ENCODE measurements around the gene GRIN3B.

The GRIN3B gene

DNA sequence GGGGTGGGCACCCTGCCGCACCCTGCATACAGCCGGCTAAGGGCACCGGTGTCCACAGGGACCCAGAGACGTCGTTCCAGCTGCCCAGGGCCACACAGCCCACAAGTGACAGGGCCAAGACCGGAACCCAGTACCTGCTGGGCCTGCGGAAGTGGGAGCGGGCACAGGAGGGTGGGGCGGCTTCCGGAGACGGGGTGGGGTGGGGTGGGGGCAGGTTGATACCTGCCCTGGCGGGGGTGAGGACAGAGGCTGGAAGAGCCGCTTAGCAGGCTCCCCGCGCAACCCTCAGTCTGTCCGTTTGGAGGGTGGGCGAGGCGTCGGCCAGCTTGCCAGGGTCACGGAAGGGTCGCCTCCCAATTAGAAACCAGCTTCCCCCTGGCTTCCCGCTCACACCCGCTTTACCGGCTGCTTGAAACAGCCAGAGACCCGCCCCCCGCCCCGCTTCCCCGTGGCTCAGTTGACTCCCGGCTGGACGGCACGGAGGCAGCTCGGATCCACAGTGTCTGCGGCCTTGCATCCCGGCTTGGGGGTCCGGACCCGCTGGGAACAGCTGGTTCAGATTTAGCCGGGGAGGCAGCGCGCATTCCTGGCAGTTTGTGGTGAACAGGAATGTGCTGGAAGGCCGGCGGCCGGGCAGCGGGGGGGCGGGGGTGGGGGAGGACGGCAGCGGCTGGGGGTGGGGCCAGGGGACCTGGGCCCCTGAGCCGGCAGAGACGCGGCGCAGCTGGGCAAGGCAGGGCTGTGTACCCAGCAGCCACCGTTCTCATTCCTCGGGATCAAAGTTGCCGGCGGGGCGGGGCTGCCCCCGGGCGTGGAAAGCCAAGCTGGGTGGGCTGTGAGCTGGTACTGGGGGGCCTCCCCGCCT is 28.1 kb downstream of the GRIN3B start:
- TF ChIP-seq REST (IDR thresholded peaks at IDR 0.05; ENCODE audit: low read depth) (no peak), EGR1 (IDR thresholded peaks at IDR 0.05) (no peak), ZBTB7A (IDR thresholded peaks at IDR 0.05; ENCODE audit: low read depth) (peak; percentile 65), TCF12 (IDR thresholded peaks at IDR 0.05; ENCODE audit: low read depth) (peak; percentile 77), YY1 (IDR thresholded peaks at IDR 0.05; ENCODE audit: low read depth) (0 out of 2 replicates have a peak, but pooled peaks have one; percentile 33), EP300 (IDR thresholded peaks at IDR 0.05; ENCODE audit: borderline replicate concordance) (peak; percentile 68), NFIC (IDR thresholded peaks at IDR 0.05) (peak; percentile 18; the same call in 1 of the 2 replicates), CEBPB (IDR thresholded peaks at IDR 0.05) (no peak; the same call in 1 of the 2 replicates), TEAD4 (IDR thresholded peaks at IDR 0.05) (peak; percentile 92), TAF1 (IDR thresholded peaks at IDR 0.05; ENCODE audit: low read depth) (no peak; the same call in 1 of the 2 replicates)
- TF ChIP-seq, protein P1, sequence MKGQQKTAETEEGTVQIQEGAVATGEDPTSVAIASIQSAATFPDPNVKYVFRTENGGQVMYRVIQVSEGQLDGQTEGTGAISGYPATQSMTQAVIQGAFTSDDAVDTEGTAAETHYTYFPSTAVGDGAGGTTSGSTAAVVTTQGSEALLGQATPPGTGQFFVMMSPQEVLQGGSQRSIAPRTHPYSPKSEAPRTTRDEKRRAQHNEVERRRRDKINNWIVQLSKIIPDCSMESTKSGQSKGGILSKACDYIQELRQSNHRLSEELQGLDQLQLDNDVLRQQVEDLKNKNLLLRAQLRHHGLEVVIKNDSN (IDR thresholded peaks at IDR 0.05), result no peak
- TF ChIP-seq, protein P2, sequence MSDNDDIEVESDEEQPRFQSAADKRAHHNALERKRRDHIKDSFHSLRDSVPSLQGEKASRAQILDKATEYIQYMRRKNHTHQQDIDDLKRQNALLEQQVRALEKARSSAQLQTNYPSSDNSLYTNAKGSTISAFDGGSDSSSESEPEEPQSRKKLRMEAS (IDR thresholded peaks at IDR 0.05), result peak; percentile 13; the same call in 1 of the 2 replicates

DNA sequence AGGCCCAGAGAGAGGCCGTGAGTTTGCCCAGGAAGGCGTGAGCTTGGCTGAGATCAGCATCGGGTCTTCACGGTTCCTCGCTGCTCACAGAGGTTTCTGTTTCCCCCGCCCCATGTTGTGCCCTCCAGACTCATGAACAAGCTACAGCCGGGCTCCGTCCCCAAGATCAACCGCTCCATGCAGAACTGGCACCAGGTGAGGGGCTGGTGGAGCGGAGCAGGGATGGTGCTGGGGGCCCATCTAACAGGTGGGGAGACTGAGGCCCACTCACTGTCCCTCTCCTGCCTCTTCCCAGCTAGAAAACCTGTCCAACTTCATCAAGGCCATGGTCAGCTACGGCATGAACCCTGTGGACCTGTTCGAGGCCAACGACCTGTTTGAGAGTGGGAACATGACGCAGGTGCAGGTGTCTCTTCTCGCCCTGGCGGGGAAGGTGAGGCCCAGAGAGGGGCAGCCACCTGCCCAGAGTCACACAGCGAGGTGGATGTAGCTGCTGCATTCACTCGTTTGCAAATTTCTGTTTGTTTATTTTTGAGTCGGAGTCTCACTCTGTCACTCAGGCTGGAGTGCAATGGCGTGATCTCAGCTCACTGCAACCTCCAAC is 32.1 kb downstream of the GRIN3B start:
- TF ChIP-seq FOXM1 (IDR thresholded peaks at IDR 0.05; ENCODE audit: borderline replicate concordance, low read depth) (no peak), REST (IDR thresholded peaks at IDR 0.05; ENCODE audit: low read depth) (no peak), ZBTB7A (IDR thresholded peaks at IDR 0.05; ENCODE audit: low read depth) (no peak), TAF1 (IDR thresholded peaks at IDR 0.05; ENCODE audit: low read depth) (no peak), TCF12 (IDR thresholded peaks at IDR 0.05; ENCODE audit: low read depth) (no peak)

- no peak for TF ChIP-seq YY1 (IDR thresholded peaks at IDR 0.05; ENCODE audit: low read depth)
- no peak for TF ChIP-seq TAF1 (IDR thresholded peaks at IDR 0.05; ENCODE audit: low read depth)
- no peak for TF ChIP-seq EGR1 (IDR thresholded peaks at IDR 0.05)
- no peak for TF ChIP-seq NFIC (IDR thresholded peaks at IDR 0.05)
- no peak for TF ChIP-seq CREB1 (IDR thresholded peaks at IDR 0.05; ENCODE audit: low read depth)
- TF ChIP-seq, protein P1 (IDR thresholded peaks at IDR 0.05), result no peak
- TF ChIP-seq REST (IDR thresholded peaks at IDR 0.05; ENCODE audit: low read depth), result no peak
- no peak for TF ChIP-seq CEBPB (IDR thresholded peaks at IDR 0.05)
- no peak for TF ChIP-seq EP300 (IDR thresholded peaks at IDR 0.05; ENCODE audit: borderline replicate concordance)
- TF ChIP-seq, protein P2 (IDR thresholded peaks at IDR 0.05), result no peak
These were observed 35.9 kb downstream of the GRIN3B start for GRCh38 chr19:1035998-1036621.

GRCh38 chr19:1037621-1038064 is 37.4 kb downstream of the GRIN3B start:
- TF ChIP-seq, protein P2 (IDR thresholded peaks at IDR 0.05), result no peak
- TF ChIP-seq EP300 (IDR thresholded peaks at IDR 0.05; ENCODE audit: borderline replicate concordance) (no peak), TCF12 (IDR thresholded peaks at IDR 0.05; ENCODE audit: low read depth) (no peak), TAF1 (IDR thresholded peaks at IDR 0.05; ENCODE audit: low read depth) (no peak), YY1 (IDR thresholded peaks at IDR 0.05; ENCODE audit: low read depth) (no peak)
- TF ChIP-seq, protein P1 (IDR thresholded peaks at IDR 0.05), result no peak
